GM18873 (cell line): ENCODE results near the gene STT3B.

ENCODE experiments used
- ATAC-seq: cut with Tn5 transposase; IDR thresholded peaks from one replicate; pipeline ENCODE4 v1.9.1; 2021; ENCODE audit warnings: mild to moderate bottlenecking, moderate library complexity, moderate number of reproducible peaks; ENCODE audit not compliant: unreplicated experiment, low FRiP score

Gene STT3B

GRCh38 chr3:31635545-31635944, 102.8 kb downstream of the STT3B start:
- no peak for ATAC-seq

DNA sequence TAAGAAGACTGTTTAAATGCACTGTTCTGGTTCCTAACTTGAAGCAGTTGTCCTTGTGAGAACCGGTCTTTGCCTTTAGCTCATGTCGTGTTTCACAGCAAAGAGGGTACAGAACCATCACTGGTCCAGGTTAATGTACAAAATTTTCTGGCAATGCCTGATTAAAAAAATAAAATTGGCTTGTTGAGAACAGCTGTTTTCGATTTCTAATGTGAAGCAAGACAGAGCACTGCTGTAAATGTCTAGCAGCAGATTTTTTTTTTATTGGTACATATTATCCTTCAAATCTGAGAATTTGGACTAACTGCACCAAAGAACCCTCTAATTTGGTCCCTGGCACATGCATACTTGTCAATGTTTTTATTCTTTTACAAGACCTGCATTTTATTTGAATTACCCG, 103.3 kb downstream of the STT3B start:
- no peak for ATAC-seq

DNA sequence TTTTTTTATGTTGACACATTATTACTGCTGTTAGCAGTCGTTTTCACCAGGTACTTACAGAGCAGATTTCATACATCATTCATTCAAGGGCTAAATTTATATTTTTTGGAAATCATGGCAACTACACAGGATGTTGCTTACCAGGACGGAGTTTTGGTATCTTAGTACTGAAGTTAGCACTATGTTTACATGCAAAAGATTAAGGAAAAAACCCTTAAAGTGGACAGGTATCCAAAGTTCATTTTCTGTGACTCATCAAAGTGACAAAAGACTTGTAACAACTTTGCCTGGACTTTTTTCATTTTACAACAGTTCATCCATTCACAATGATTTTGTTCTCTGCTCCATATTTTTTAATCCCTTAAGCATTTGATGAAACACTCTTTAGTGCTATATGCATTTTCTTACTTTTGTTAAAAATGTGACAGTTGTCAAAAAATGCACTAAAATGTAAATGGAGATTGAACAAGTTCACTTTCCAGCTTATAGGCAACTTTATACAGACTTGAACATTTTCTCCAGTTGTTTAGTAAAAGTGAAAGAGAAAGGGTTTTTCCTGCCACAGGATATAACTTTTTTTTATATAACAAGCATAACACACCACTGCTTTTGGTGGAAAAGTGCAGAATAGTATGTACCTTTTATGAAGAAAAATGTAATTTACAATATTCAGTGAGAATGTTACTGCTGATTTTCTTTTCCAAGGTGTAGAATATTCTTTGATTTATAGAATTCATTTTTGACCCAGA, 104.1 kb downstream of the STT3B start:
- ATAC-seq: no peak

DNA sequence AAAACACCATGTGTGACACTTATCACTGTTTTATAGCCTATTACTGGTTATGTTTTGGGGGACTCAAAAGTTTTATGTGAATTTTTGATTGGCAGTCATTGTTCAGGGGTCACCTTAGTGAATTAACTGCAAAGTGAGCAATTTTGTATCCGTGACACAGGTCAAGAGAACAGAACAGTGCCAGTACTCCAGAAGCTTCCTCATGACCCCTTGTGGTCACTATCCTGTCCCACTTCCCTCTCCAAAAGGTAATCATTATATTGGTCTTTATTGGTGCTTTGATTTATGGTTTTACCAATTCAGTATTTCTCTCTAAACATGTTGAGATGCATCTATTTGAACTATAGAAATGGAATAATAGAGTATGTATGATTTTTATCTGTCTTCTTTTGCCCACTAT, 107.1 kb downstream of the STT3B start:
- ATAC-seq: no peak

DNA sequence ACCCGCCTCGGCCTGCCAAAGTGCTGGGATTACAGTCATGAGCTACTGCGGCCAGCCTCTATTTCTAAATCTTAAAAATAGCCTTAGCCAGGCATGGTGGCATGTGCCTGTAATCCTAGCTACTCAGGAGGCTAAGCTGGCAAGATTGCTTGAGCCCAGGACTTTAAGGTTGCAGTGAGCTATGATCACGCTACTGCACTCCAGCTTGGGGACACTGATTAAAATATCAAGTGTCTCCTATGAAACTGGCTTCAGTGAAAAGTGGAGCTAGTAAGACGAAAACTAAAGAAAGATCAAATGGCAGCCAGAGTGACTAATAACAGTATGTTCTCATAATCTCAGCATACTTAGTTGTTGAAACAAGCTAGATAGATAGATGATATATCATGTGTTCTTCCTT, 112.5 kb downstream of the STT3B start:
- no peak for ATAC-seq

- no peak for ATAC-seq
Measured at GRCh38 chr3:31648286-31648968, 115.7 kb downstream of the STT3B start.

DNA sequence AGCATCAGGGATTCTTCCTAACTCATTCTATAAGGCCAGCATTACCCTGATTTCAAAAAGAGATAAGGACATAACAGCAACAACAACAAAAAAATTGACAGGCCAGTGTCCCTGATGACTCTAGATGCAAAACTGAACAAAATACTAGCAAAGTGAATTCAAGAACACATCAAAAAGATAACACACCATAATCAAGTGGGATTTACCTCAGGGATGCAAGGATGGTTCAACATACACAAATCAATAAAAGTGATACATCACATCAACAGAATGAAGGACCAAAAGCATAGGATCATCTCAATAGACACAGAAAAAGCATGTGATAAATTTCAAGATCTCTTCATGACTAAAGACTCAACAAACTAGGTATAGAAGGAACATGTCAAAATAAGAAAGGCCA, 119.6 kb downstream of the STT3B start:
- no peak for ATAC-seq

- ATAC-seq: no peak
Measured at GRCh38 chr3:31653464-31653863, 120.7 kb downstream of the STT3B start.

GRCh38 chr3:31654998-31655397, 122.3 kb downstream of the STT3B start:
- no peak for ATAC-seq

DNA sequence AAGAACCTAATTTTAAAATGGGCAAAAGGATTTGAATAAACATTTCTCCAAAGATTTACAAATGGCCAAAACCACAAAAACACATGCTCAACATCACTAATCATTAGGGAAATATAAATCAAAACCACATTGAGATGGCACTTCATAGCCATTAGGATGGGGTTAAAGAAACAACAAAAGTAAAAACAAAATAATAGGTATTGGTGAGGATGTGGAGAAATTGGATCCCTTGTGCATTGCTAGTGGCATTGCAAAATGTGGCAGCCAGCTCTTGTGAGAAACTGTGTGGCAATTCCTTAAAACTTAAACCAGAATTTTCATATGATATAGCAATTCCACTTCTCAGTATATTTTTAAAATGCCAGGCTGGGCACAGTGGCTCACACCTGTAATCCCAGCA, 126.5 kb downstream of the STT3B start:
- ATAC-seq: no peak

- no peak for ATAC-seq
Measured at GRCh38 chr3:31661286-31661685, 128.6 kb downstream of the STT3B start.

DNA sequence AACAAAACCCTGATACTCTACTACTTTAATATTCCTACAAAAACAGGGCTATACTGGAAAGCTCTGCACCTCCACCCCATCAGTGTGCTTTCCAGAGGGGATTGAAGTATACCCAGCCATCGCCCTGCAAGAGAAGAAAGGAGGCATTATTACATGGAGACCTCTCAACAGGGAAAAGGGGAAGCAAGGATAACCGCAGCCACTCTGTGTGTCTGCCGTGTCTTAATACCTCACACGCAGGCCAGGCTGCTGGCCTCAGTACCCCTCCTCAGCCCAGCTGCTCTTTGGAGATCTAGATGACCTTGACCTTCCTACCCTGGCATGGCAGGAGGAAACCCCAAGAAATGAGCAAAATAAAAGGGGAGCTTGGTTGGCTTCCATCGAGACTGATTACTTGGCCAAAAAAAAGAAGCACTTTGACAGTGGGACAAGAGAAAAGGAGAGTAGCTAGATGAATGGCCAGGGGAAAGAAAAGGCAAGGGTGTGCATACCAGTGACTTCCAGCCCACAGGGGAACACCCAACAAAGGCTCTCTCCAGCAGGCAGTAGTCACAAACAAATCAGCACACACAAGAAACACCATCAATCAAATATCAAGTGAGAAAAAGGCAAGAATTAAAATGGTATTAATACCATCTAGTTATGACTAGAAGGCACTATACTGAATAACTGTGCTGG, 129.4 kb downstream of the STT3B start:
- no peak for ATAC-seq

DNA sequence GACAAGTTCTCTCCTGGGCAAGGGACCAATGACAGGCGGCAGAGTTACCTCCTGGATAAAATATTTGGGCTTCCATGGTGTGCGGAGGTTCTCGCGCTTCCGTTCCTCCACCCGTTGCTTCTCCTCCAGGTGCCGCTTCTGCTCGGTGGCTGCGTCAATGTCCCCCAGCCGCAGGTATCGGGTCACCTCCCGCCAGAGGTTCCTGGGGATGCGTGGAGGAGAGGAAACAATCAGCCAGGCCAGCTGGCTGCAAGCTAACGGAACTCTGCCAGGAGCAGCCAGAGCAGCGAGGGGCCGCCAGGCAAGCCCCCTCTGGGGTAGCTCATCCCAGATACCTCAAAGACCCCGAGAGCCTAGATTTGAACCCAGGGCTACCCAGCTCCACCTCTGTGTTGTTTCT, 131.3 kb downstream of the STT3B start:
- ATAC-seq: no peak

- ATAC-seq: no peak
Measured at GRCh38 chr3:31667582-31667981, 134.9 kb downstream of the STT3B start.

- ATAC-seq: no peak
Measured at GRCh38 chr3:31668242-31668641, 135.5 kb downstream of the STT3B start.

GRCh38 chr3:31670136-31670535, 137.4 kb downstream of the STT3B start:
- ATAC-seq: no peak

GRCh38 chr3:31670722-31671121, 138.0 kb downstream of the STT3B start:
- ATAC-seq: no peak

- no peak for ATAC-seq
Measured at GRCh38 chr3:31671451-31671850, 138.7 kb downstream of the STT3B start.

- no peak for ATAC-seq
Measured at GRCh38 chr3:31671976-31672375, 139.3 kb downstream of the STT3B start.

- ATAC-seq: no peak
Measured at GRCh38 chr3:31673950-31674349, 141.2 kb downstream of the STT3B start.

DNA sequence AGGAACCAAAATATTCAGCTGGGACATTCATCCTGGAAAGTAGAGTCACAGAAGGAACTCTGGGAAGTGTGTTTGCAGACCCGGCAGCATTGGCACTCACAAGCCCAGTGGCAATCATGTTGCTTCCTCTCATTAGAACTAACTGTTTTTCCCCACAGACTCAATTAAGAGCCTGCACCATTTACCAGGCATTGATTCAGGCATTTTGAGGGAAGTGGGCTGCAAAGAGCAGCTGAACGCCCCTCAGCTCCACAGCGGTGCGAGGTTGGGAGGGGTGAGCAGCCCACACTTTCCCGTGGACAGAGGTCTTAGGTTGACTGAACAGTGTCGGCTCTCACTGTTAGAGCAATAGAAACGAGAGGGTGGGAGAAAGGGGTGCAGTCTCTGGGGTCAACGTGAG, 143.8 kb downstream of the STT3B start:
- ATAC-seq: no peak
